B cell (primary cell): ENCODE measurements around the gene UBL5.

Source experiments
- CTCF ChIP-seq: fragments of 200-600 bp; IDR thresholded peaks from one replicate; pipeline ENCODE4 v1.8.0; 2022; ENCODE audit warnings: antibody characterized with exemption, mild to moderate bottlenecking
- EZH2 ChIP-seq: IDR thresholded peaks from 2 replicates; pipeline ENCODE4 v1.6.1; 2012; ENCODE audit warnings: borderline replicate concordance, low read depth, mild to moderate bottlenecking, moderate library complexity, low read length; ENCODE audit not compliant: insufficient read depth, poor library complexity, severe bottlenecking

GRCh38 chr19:9792206-9793070 lies 35.3 kb upstream of the UBL5 start:
- TF ChIP-seq CTCF = no peak
- TF ChIP-seq EZH2 = no peak
